SJSA1 (cell line): Measurements from ENCODE around the gene COL23A1. TPM values are rescaled to one million over a fixed set of nuclear protein-coding genes. Genes with fewer than 3 reads are reported as not detected.

Source experiments
- DNase-seq, 2 experiments: peaks; one replicate each; pipeline ENCODE4 v3.0.0-alpha.2; 2015 to 2020; ENCODE audit warnings: low spot score in 2 of 2, low read depth in 1 of 2
- H3K27ac ChIP-seq: fragments of 250-450 bp; sonication (Bioruptor Pico); 2 replicates; pipeline ENCODE4 v1.5.1; 2020; ENCODE audit warnings: mild to moderate bottlenecking, moderate library complexity
- H3K27me3 ChIP-seq: fragments of 250-450 bp; sonication (Bioruptor Pico); replicated peaks from 2 replicates; pipeline ENCODE4 v1.5.1; 2020; ENCODE audit warnings: mild to moderate bottlenecking, moderate library complexity
- H3K36me3 ChIP-seq: fragments of 250-450 bp; sonication (Bioruptor Pico); 2 replicates; pipeline ENCODE4 v1.5.1; 2020; ENCODE audit warnings: mild to moderate bottlenecking
- H3K4me1 ChIP-seq: fragments of 250-450 bp; sonication (Bioruptor Pico); replicated peaks from 2 replicates; pipeline ENCODE4 v1.6.1; 2021; ENCODE audit warnings: mild to moderate bottlenecking
- H3K4me3 ChIP-seq: fragments of 250-450 bp; sonication (Bioruptor Pico); 2 replicates; pipeline ENCODE4 v1.5.1; 2020; ENCODE audit warnings: mild to moderate bottlenecking
- H3K9me3 ChIP-seq: fragments of 250-450 bp; sonication (Bioruptor Pico); replicated peaks from 2 replicates; pipeline ENCODE4 v1.5.1; 2020; ENCODE audit warnings: mild to moderate bottlenecking
- total RNA-seq: library from RNA; depleted of rRNA; stranded (reverse); fragments of >200 nt; shearing (Covaris generic); gene quantifications from 2 replicates; pipeline ENCODE4 v1.2.3, GENCODE V29; 2014; rRNA removed

COL23A1 gene
- total RNA-seq, result not detected in 2 replicates

DNA sequence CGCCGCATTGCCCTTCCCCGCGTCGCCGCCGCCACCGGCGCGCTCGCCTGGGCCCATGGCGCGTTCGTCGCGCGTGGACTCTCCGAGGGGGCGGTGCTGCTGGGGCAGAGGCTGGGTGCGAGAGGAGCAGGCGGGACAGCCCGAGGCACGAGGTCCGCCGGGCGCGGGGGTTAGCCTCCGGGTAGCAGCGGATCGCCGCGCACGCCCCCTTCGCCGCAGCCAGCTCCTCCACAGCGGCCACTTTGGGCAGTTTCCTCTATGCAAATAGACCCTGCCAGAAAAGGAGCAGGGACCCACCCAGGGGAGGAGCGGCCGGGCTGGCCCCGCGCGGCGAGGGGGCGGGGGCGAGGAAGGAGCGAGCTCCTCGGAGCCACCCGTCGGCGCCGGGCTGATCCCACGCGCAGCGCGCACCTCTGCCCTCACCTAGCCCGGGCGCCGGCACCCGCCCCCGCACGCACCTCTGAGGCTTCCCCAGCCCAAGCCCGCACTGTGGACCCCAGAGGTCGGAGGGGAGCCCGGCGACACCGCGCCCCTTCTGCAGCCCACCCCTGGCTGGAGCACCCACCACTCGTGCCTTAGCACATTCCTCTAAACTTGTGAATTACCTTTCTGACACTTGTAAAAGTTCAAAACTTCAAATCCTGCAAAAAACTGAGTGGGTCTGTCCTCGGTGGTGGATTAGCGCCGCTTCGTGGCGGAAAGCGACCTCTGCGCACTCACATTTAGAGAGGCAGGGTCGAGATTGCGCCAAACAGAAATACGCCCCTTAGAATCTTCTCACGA, at the start of gene COL23A1:
TSS of gene COL23A1 (minus strand) at position 253 of the 783 bp plus-strand sequence.
- H3K36me3 ChIP-seq, result 0 out of 2 replicates have a peak, but pooled peaks cover 4% of the 10 kb centered on the region
- no peak for DNase-seq
- H3K4me3 ChIP-seq, result no peak within 1 kb of the TSS
- peaks cover 32% of the 10 kb centered on the region for H3K9me3 ChIP-seq
- H3K27ac ChIP-seq, result no peak within 1 kb of the TSS
- H3K27me3 ChIP-seq, result peaks cover 36% of the 10 kb centered on the region
- peaks cover 4% of the 10 kb centered on the region for H3K4me1 ChIP-seq

DNA sequence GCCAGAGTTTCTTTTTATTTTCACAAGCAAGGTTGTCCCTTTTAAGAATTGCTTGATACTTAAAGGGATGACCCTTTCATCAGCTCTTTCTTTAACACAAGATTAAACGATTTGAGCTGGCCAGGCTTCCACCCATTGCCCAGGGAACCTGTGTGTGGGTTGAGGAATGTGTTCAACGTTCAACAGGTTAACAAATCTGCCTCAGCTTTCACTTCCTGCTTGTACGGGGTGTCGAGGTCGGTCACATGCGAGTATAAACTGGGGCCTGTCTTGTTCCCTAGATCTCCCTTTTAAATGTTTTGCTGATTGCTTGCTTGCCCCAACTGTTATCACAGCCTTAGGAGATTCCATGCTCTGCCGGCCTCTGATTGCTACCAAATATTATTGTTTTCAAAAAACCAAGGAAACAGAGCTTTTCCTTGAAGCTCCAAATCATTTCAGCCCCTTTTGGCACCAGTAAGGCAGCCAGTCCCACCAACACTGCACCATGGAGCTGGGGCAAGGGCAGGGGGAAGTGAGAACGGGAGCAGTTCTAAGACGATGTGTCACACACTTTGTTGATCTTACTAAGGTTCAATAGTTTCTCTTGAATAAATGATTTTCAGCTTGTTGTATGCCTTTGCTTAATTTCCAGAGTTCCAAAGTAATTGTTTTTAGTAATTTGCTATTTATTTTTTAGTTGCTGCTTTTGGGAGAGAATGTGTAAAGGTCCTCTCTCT, 47.3 kb upstream of the COL23A1 start:
- peaks cover 12% of the 10 kb centered on the region for H3K9me3 ChIP-seq
- no peak for DNase-seq
- peaks cover 10% of the 10 kb centered on the region for H3K4me1 ChIP-seq
- H3K27ac ChIP-seq, result no peak overlapping the region
- H3K4me3 ChIP-seq, result no peak overlapping the region
- H3K36me3 ChIP-seq, result no peaks in the 10 kb centered on the region
- no peaks in the 10 kb centered on the region for H3K27me3 ChIP-seq

DNA sequence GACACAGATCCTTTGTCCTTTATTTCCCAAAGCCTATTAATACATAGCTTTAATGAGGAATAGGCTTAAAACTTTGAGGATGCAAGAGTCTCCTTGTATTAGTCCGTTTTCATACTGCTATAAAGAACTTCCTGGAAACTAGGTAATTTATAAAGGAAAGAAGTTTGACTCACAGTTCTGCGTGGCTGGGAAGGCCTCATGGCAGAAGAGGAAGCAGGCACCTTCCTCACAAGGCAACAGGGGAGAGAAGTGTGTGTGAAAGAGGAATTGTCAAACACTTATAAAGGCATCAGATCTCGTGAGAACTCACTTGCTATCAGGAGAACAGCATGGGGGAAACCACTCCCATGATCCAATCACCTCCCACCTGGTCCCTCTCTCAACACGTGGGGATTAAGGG, 42.1 kb upstream of the COL23A1 start:
- Histone ChIP-seq H3K4me1 (peaks cover 2% of the 10 kb centered on the region; the same call in 1 of the 2 replicates), H3K27ac (no peak overlapping the region), H3K36me3 (no peaks in the 10 kb centered on the region; the same call in 1 of the 2 replicates), H3K4me3 (no peak overlapping the region), H3K9me3 (0 out of 2 replicates have a peak, but pooled peaks cover 5% of the 10 kb centered on the region), H3K27me3 (no peaks in the 10 kb centered on the region)
- DNase-seq, result no peak

DNA sequence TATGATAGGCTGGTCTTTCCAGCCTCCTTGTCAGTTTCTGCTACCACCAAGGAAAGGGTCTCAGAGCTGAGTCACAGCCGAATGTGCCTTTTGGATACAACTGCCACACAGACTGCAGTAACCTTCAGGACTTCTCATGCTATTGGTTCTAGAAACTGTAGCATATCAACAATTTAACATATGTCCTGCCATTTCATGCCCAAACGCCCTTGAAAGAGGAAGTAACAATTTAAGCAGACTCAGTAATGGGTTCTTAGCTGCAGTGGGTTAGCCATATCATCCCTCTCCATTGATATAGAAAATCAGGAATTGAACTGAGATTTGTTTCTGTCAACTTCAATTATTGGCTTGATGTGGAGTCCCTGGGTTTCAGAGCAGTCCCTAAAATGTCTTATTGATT, 40.8 kb upstream of the COL23A1 start:
- Histone ChIP-seq H3K36me3 (peaks cover 4% of the 10 kb centered on the region), H3K4me1 (peaks cover 3% of the 10 kb centered on the region; the same call in 1 of the 2 replicates), H3K27me3 (no peaks in the 10 kb centered on the region), H3K9me3 (0 out of 2 replicates have a peak, but pooled peaks cover 4% of the 10 kb centered on the region), H3K4me3 (no peak overlapping the region), H3K27ac (no peak overlapping the region)
- no peak for DNase-seq

DNA sequence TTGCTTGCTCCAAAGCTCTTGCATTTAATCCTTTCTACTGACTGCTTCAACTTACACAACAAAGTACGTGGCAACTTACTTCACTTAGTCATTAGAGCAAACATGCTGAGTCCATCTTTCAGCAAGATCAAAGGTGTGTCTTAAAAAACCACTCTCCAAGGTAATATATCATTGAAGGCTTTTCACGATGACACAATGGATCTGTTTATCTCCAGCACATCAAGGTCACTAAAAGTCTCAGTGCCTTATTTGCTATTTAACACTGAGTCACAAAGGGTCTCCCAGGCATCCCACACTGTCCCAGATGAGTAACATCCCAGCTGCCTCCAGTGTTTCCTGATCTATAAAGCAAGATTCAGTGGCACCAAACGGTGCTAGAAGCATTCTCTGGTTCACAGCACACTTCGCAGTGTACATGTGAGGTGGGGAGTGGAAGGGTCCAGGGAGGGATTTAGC, 40.3 kb upstream of the COL23A1 start:
- Histone ChIP-seq H3K4me3 (no peak overlapping the region), H3K4me1 (peaks cover 3% of the 10 kb centered on the region; the same call in 1 of the 2 replicates), H3K36me3 (peaks cover 4% of the 10 kb centered on the region), H3K9me3 (0 out of 2 replicates have a peak, but pooled peaks cover 4% of the 10 kb centered on the region), H3K27me3 (no peaks in the 10 kb centered on the region), H3K27ac (no peak overlapping the region)
- DNase-seq, result no peak

DNA sequence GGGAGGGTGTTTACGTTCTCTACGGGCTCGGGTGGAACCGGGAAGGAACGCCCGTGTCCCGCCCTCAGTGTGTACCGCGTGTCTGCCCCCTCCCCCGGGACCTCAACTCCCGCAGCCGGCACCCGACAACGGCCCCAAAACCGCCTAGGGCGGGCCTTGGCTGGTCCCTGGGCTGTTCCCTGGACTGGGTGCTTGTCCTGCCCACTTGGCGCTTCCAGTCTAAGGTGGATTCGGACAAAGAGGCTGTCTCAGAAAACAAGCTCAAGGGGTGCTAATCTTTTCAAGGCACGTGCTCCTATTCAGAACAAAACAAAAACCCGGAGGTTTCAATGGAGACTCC, 37.0 kb upstream of the COL23A1 start:
- H3K27me3 ChIP-seq, result no peaks in the 10 kb centered on the region
- peaks cover 15% of the 10 kb centered on the region for H3K36me3 ChIP-seq
- DNase-seq, result no peak
- H3K4me3 ChIP-seq, result peak overlapping the region; percentile 92
- 0 out of 2 replicates have a peak, but pooled peaks cover 4% of the 10 kb centered on the region for H3K9me3 ChIP-seq
- peak overlapping the region; percentile 48 for H3K27ac ChIP-seq
- peaks cover 15% of the 10 kb centered on the region for H3K4me1 ChIP-seq

DNA sequence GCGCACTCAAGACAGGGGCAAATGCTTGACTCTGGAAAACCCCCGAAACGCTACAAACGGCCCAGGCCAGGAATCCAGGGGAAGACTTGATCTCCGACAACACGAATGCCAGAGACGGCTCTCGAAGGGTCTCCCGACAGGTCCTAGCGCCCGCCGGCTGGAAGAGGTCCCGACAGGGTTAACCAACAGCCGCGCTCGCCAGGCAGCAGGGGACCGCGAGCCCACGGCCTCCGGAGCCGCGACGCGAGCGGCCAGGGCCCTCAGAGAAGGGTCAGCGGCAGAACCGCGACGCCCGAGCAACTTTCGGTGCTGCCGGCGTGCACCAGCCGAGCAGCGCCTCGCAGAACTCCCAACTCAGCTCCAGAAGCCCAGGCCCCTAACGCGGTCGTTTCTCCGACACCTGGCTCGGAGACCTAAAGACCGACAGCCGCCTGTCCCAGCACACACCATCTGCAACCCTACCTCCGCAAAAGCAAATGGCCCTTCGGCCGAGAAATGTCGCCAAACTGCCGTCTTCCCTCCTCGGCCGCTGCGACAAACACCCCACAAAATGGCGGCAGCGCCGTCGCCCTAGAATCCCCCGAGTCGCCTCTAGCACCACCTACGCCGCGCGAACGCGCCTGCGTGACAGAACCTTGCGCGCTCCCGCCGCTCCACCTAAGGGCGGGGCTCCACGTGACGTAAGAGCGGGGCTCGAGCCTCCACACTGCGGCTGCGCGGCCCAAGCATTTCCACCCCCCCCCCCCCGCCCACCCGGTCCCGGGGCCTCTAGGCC, 36.5 kb upstream of the COL23A1 start, which contains the start of gene CLK4:
TSS of gene CLK4 (minus strand) at position 567 of the 775 bp plus-strand sequence. CDS start 3,634 bp downstream, outside the sequence.
- DNase-seq, result peak; percentile 96 to 97
- peaks cover 15% of the 10 kb centered on the region for H3K4me1 ChIP-seq

DNA sequence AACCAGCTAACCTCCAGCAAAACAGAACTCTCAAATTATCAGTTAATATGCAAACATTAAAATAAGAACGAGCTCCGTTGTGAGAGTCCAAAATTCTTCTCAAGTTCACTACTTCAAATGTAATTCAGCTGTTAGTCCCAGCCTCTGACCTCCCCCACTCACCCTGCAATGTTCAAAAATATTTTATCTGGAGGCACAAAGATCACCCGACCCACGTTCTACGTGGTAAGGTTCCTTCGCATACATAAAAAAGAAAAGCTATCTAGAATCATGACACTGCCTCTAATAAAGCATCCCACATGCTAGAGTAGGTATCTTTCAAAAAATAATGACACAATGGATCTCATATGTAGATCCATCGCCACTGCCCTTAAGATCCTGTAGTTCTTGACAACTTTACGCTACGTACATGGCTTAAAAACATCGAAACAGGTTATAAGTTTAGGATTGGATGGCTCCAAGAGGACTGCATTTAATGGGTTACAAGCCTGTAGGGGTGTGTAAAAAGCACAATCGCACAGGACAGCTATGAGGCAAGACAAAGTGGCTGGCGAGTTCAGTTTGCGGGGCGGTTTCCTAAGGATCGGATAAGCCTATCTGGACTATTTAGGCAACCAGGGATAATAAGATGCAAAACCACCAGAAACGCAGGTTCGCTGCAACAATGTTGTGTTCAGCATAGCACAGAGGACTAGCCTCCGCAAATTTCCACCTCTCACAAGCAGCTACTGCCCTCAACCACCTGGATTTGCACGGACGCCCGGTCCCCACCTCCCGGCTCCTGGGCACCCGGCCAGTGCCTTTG, 35.7 kb upstream of the COL23A1 start:
- peak overlapping the region; percentile 86 for H3K27ac ChIP-seq
- H3K27me3 ChIP-seq, result no peaks in the 10 kb centered on the region
- no peak for DNase-seq
- H3K4me3 ChIP-seq, result peak overlapping the region; percentile 92
- peaks cover 28% of the 10 kb centered on the region for H3K36me3 ChIP-seq
- H3K9me3 ChIP-seq, result 0 out of 2 replicates have a peak, but pooled peaks cover 4% of the 10 kb centered on the region
- peaks cover 15% of the 10 kb centered on the region for H3K4me1 ChIP-seq

More for the DNA sequence above, 36.5 kb upstream of the COL23A1 start, which contains the start of gene CLK4:
- 0 out of 2 replicates have a peak, but pooled peaks cover 4% of the 10 kb centered on the region for H3K9me3 ChIP-seq
- no peaks in the 10 kb centered on the region for H3K27me3 ChIP-seq
- peaks cover 20% of the 10 kb centered on the region for H3K36me3 ChIP-seq
- peak within 1 kb of the TSS; percentile 86 for H3K27ac ChIP-seq
- peak within 1 kb of the TSS; percentile 92 for H3K4me3 ChIP-seq

DNA sequence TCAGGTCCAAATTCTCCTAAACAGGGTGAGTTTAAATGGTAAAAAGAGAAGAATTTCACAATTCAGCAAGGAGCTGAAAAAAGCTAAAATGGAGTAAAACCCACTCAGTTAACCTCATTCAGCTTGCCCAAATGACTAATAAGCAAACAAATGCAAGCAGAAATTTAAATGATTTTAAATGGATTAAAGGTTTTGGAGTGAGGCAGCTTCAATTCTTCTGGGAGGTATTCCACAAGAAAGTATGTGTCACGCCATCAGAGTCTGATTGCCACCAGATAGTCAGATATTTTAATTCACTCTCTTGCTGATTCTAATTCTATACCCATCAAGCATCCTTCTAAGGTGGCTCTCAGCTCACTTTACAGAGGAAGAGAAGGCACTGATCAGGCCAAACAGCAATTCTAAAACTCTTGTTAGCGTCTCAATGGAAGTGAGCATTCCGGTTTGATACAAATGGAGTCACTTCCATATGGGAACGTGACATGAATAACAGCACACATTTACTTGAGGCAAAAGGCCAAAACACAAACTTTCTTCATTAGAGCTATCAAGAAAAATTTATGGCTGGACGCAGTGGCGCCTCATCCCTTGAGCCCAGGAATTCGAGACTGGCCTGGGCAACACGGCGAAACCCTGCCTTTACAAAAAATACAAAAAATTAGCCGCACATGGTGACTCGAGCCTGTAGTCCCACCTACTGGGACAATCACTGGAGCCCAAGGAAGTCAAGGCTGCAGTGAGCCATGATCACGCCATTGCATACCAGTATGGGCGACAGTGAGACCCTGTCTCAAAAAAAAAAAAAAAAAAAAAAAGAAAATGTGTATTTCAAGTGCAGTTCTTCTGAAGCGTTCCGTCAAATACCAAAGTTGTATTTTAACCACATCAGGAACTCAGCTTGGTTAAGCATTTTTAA, 34.7 kb upstream of the COL23A1 start:
- Histone ChIP-seq H3K9me3 (0 out of 2 replicates have a peak, but pooled peaks cover 4% of the 10 kb centered on the region), H3K4me3 (peak overlapping the region; percentile 92), H3K27me3 (no peaks in the 10 kb centered on the region), H3K4me1 (peaks cover 15% of the 10 kb centered on the region), H3K27ac (peak overlapping the region; percentile 86), H3K36me3 (peaks cover 38% of the 10 kb centered on the region)
- DNase-seq, result peak in 1 of 2 experiments; percentile 54

DNA sequence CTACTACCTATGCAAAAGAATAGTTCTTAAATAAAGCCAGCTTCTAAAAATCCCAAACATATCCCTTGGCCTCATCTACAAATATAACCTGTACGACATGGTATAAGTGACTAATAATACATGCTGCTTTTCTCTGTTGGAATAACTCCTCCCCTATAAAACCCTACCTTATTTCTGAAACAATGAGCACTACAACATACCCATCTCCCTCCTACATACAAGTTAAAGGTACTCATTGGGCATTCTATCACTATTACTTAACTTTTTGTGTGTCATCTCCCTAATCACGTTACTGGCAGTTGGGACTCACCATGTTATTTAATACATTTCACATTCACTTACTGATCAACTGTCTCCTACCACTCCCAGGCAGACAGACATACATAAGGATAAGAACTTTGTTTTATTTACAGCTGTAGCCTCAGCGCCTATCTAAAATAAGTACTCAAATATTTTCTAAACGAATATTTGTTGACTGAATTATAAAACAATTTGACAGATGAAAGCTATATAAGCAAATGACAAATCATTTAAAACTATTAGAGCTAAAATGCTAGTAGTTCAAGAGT, 32.6 kb upstream of the COL23A1 start:
- no peak overlapping the region for H3K27ac ChIP-seq
- 0 out of 2 replicates have a peak, but pooled peaks cover 4% of the 10 kb centered on the region for H3K9me3 ChIP-seq
- no peak for DNase-seq
- H3K27me3 ChIP-seq, result no peaks in the 10 kb centered on the region
- H3K4me3 ChIP-seq, result no peak overlapping the region
- H3K4me1 ChIP-seq, result peaks cover 15% of the 10 kb centered on the region
- H3K36me3 ChIP-seq, result peaks cover 57% of the 10 kb centered on the region

DNA sequence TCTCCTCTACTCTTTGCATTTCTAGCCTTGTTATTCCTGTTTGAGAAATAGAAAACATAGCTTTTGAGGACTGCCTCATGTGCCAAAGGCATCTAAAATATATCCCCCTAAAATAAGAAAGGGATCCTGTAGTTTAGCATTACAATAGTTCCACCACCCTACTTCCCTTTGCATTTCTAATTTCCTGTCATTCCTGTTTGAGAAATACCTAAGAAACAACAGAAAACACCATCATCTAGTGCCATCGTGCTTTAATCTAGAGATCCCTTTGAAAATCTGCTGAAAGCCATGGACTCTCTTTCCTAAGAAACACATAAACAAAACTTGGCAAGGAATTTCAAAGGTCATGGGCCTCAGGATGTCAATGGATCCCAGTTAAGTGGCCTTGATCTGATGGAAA, 29.2 kb upstream of the COL23A1 start:
- Histone ChIP-seq H3K4me3 (no peak overlapping the region), H3K4me1 (peaks cover 5% of the 10 kb centered on the region), H3K9me3 (no peaks in the 10 kb centered on the region), H3K36me3 (peaks cover 87% of the 10 kb centered on the region), H3K27ac (no peak overlapping the region), H3K27me3 (no peaks in the 10 kb centered on the region)
- no peak for DNase-seq
